Neural cell (in vitro differentiated cells): Measurements from ENCODE around the gene METTL15.

Experiments
- EP300 ChIP-seq: fragments of 450-650 bp; conservative IDR thresholded peaks from 2 replicates; pipeline ENCODE4 v1.6.1; 2014; ENCODE audit warnings: antibody characterized with exemption, mild to moderate bottlenecking, moderate library complexity; ENCODE audit not compliant: poor library complexity, severe bottlenecking
- RAD21 ChIP-seq: fragments of 450-650 bp; conservative IDR thresholded peaks from 2 replicates; pipeline ENCODE4 v1.6.1; 2014; ENCODE audit warnings: antibody characterized with exemption, mild to moderate bottlenecking, moderate library complexity
- REST ChIP-seq: IDR thresholded peaks from 2 replicates; pipeline ENCODE4 v1.6.1; 2012; ENCODE audit warnings: borderline replicate concordance
- TF ChIP-seq, protein P1 (sequence below): fragments of 450-650 bp; IDR thresholded peaks from 2 replicates; pipeline ENCODE4 v1.5.1; 2014; ENCODE audit warnings: antibody characterized with exemption, mild to moderate bottlenecking, moderate library complexity; ENCODE audit not compliant: poor library complexity, severe bottlenecking

GRCh38 chr11:28347371-28347770 is 239.2 kb downstream of the METTL15 start:
- TF ChIP-seq, protein P1, sequence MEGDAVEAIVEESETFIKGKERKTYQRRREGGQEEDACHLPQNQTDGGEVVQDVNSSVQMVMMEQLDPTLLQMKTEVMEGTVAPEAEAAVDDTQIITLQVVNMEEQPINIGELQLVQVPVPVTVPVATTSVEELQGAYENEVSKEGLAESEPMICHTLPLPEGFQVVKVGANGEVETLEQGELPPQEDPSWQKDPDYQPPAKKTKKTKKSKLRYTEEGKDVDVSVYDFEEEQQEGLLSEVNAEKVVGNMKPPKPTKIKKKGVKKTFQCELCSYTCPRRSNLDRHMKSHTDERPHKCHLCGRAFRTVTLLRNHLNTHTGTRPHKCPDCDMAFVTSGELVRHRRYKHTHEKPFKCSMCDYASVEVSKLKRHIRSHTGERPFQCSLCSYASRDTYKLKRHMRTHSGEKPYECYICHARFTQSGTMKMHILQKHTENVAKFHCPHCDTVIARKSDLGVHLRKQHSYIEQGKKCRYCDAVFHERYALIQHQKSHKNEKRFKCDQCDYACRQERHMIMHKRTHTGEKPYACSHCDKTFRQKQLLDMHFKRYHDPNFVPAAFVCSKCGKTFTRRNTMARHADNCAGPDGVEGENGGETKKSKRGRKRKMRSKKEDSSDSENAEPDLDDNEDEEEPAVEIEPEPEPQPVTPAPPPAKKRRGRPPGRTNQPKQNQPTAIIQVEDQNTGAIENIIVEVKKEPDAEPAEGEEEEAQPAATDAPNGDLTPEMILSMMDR = no peak
- TF ChIP-seq REST = no peak
- no peak for TF ChIP-seq EP300
- TF ChIP-seq RAD21 = no peak
